HepG2 (cell line): ENCODE data around the gene SLC25A23. TPM values are rescaled to one million over a fixed set of nuclear protein-coding genes. Genes with fewer than 3 reads are reported as not detected.

Experiments used
- ATAC-seq: fragments of 200-7000 bp; cut with Tn5 transposase; 3 replicates; pipeline ENCODE4 v1.9.1; 2020; ENCODE audit warnings: mild to moderate bottlenecking, moderate library complexity
- BruUV-seq: library from RNA; stranded (reverse); fragments of 400-500 nt; replicated peaks from 2 replicates; lab custom pipeline; 2021; lab: Mats Ljungman, UMichigan
- CTCF ChIA-PET: fragments of 300-600 bp; formaldehyde crosslinking; extraction: SDS; loops from one replicate; lab custom pipeline; 2021; ENCODE audit warnings: low total read pairs, inconsistent platforms, low intra/inter-chr PET ratio; lab: Yijun Ruan, JAX
- POLR2A ChIA-PET: fragments of 350-600 bp; sonication (Branson Sonifier 250); formaldehyde crosslinking; loops from one replicate; lab custom pipeline; 2020; ENCODE audit warnings: antibody characterized with exemption, inconsistent platforms; lab: Yijun Ruan, JAX
- DNase-seq: peaks from one replicate; pipeline ENCODE4 v3.0.0-alpha.2; 2015; ENCODE audit warnings: low spot score
- FAIRE-seq: peaks from 3 replicates; lab custom pipeline; 2011; peaks lifted over from hg19 to GRCh38; lab: Jason Lieb, UNC
- H2AFZ ChIP-seq: one replicate; pipeline ENCODE4 v1.6.1; 2011; ENCODE audit warnings: low read length, inconsistent platforms
- H3K27ac ChIP-seq: fragments of 300-600 bp; 3 replicates; pipeline ENCODE4 v1.8.0; 2011; ENCODE audit warnings: mixed run types, mild to moderate bottlenecking, mixed read lengths, low read length, inconsistent platforms; ENCODE audit not compliant: insufficient read depth; ENCODE audit errors: extremely low read length
- H3K27me3 ChIP-seq, 2 experiments: fragments of 200-600 bp in 1 of 2; 2 replicates in 1 of 2; 3 replicates in 1 of 2; pipeline versions ENCODE4 v1.6.0 to v1.8.0; 2011; ENCODE audit warnings: low read length in 2 of 2, mild to moderate bottlenecking in 2 of 2, moderate library complexity in 2 of 2, inconsistent platforms in 1 of 2; ENCODE audit not compliant: insufficient read depth in 2 of 2, control insufficient read depth in 1 of 2
- H3K36me3 ChIP-seq, 2 experiments: fragments of 200-600 bp in 1 of 2; replicated peaks in 1 of 2; 2 replicates in 1 of 2; 3 replicates in 1 of 2; pipeline versions ENCODE4 v1.5.1 to v1.8.0; 2011; ENCODE audit warnings: low read length in 2 of 2, inconsistent platforms in 1 of 2; ENCODE audit not compliant: insufficient read depth in 2 of 2, control insufficient read depth in 1 of 2
- H3K4me1 ChIP-seq: 2 replicates; pipeline ENCODE4 v1.5.1; 2012; ENCODE audit warnings: low read length, inconsistent platforms; ENCODE audit not compliant: insufficient read depth
- H3K4me2 ChIP-seq: 2 replicates; pipeline ENCODE4 v1.6.0; 2011; ENCODE audit warnings: low read depth, low read length, inconsistent platforms
- H3K4me3 ChIP-seq, 3 experiments: fragments of 200-600 bp in 1 of 3; sonication (generic), shearing (Covaris generic) in 1 of 3; replicated peaks in 1 of 3; 2 replicates each; pipeline ENCODE4 v1.5.1; 2011 to 2016; ENCODE audit warnings: low read length in 3 of 3, inconsistent platforms in 2 of 3, low read depth in 2 of 3, mild to moderate bottlenecking in 2 of 3, control low read depth in 1 of 3, mixed read lengths in 1 of 3; ENCODE audit not compliant: insufficient read depth in 1 of 3
- H3K79me2 ChIP-seq: one replicate; pipeline ENCODE4 v1.6.1; 2011; ENCODE audit warnings: low read length, inconsistent platforms; ENCODE audit not compliant: insufficient read depth
- H3K9ac ChIP-seq: 2 replicates; pipeline ENCODE4 v1.6.0; 2011; ENCODE audit warnings: mild to moderate bottlenecking, low read depth, low read length, inconsistent platforms; ENCODE audit not compliant: insufficient read depth
- H3K9me3 ChIP-seq: 2 replicates; pipeline ENCODE4 v1.5.1; 2012; ENCODE audit warnings: mild to moderate bottlenecking, low read length
- H4K20me1 ChIP-seq: 2 replicates; pipeline ENCODE4 v1.6.0; 2011; ENCODE audit warnings: inconsistent platforms, mild to moderate bottlenecking, low read length, moderate library complexity; ENCODE audit not compliant: insufficient read depth
- CAMTA2 ChIP-seq: sonication (generic); formaldehyde crosslinking; IDR thresholded peaks from 2 replicates; pipeline ENCODE4 v1.4.0; 2020; ENCODE audit warnings: mild to moderate bottlenecking, missing genetic modification reagents, borderline replicate concordance
- KAT7 ChIP-seq: IDR thresholded peaks from 2 replicates; pipeline ENCODE4 v1.6.1; 2018; ENCODE audit warnings: borderline replicate concordance, missing compliant biosample characterization
- NFAT5 ChIP-seq: sonication (generic); formaldehyde crosslinking; IDR thresholded peaks from 2 replicates; pipeline ENCODE4 v1.4.0; 2020; ENCODE audit warnings: missing genetic modification reagents
- RBAK ChIP-seq: sonication (generic); formaldehyde crosslinking; IDR thresholded peaks from 2 replicates; pipeline ENCODE4 v1.5.1; 2020; ENCODE audit warnings: mild to moderate bottlenecking, missing genetic modification reagents
- YEATS2 ChIP-seq: sonication (generic); formaldehyde crosslinking; IDR thresholded peaks from 2 replicates; pipeline ENCODE4 v1.4.0; 2020; ENCODE audit warnings: missing genetic modification reagents, borderline replicate concordance
- ZBED4 ChIP-seq: sonication (generic); formaldehyde crosslinking; IDR thresholded peaks from 2 replicates; pipeline ENCODE4 v1.4.0; 2020; ENCODE audit warnings: missing genetic modification reagents, borderline replicate concordance
- WGBS: methylation state at CpG from one replicate; pipeline ENCODE4 v1.1.6; 2017; ENCODE audit warnings: low lambda C conversion rate; 5-methylcytosine and 5-hydroxymethylcytosine counted together
- in situ Hi-C: cut with HindIII; loops from 2 replicates; pipeline ENCODE4 v1.10.0; 2017; ENCODE audit warnings: low pct_unique_long_range_greater_than_20kb; ENCODE audit not compliant: extremely low pct_ligation_motif_present
- intact Hi-C: fragments of 100-400 bp; cut with micrococcal nuclease; formaldehyde crosslinking; loops from one replicate; pipeline ENCODE4 v1.10.0; 2022; ENCODE audit not compliant: unreplicated experiment
- polyA plus RNA-seq, 8 experiments: library from polyadenylated mRNA; depleted of rRNA in 3 of 8; stranded (reverse) in 7 of 8; unstranded in 1 of 8; fragments of >200 nt; fragmentation: Illumina TruSeq in 4 of 8; extraction: Trizol in 4 of 8; gene quantifications; 2 replicates each; pipeline versions ENCODE4 v1.2.1 to v1.2.3, GENCODE V29; 2011 to 2016; ENCODE audit warnings: low read depth in 4 of 8, missing spikeins in 1 of 8, mixed read lengths in 1 of 8; ENCODE audit not compliant: insufficient read depth in 1 of 8
- total RNA-seq, 5 experiments: library from RNA; depleted of rRNA; stranded (reverse); fragments of >200 nt; fragmentation: Illumina TruSeq; extraction: Trizol; gene quantifications; 2 replicates each; pipeline ENCODE4 v1.2.3, GENCODE V29; 2016; ENCODE audit warnings: low read depth in 1 of 5

SLC25A23 gene
- total and polyA plus RNA-seq, 2 of the 13 experiments (the other 11 are each of a cell fraction or from before 2014, with no cell fraction given), result 12.4 to 15.2 TPM

- no peak for TF ChIP-seq NFAT5 (CRISPR knock-in tag)
- TF ChIP-seq KAT7 (CRISPR knock-in tag), result no peak
- TF ChIP-seq CAMTA2 (CRISPR knock-in tag), result no peak
- TF ChIP-seq RBAK (CRISPR knock-in tag), result no peak
Observed at GRCh38 chr19:6470173-6470572, 10.6 kb upstream of the SLC25A23 start (continued).

GRCh38 chr19:6467384-6467783 is 7.8 kb upstream of the SLC25A23 start:
- POLR2A ChIA-PET, result no interaction called here
- no TSS peak for BruUV-seq
- TF ChIP-seq ZBED4, result no peak
- TF ChIP-seq YEATS2 (CRISPR knock-in tag), result no peak

More at GRCh38 chr19:6467384-6467783, 7.8 kb upstream of the SLC25A23 start:
- Histone ChIP-seq H3K36me3 (no peaks in the 10 kb centered on the region; a peak in 1 of 5 replicates), H3K9me3 (no peaks in the 10 kb centered on the region), H3K4me3 (no peak overlapping the region), H4K20me1 (no peaks in the 10 kb centered on the region), H3K4me2 (no peak overlapping the region), H3K9ac (no peak overlapping the region), H2AFZ (no peak overlapping the region), H3K27ac (no peak overlapping the region), H3K4me1 (peaks cover 9% of the 10 kb centered on the region), H3K79me2 (no peaks in the 10 kb centered on the region), H3K27me3 (no peaks in the 10 kb centered on the region)
- 99% methylated on average over 5 of the region's 8 CpGs for WGBS
- FAIRE-seq (no peak), DNase-seq (no peak), ATAC-seq (no peak)
- CTCF ChIA-PET, result no interaction called here
- in situ Hi-C loops (no loop called here), intact Hi-C loops (no loop called here)
